Trophoblast cell (in vitro differentiated cells and primary cell): Measurements from ENCODE around the gene DCAF16.

Experiments used
- DNase-seq, 2 donors: peaks; one replicate each; pipeline ENCODE4 v3.0.0-alpha.2; 2016
- H2AFZ ChIP-seq: 2 replicates; pipeline ENCODE4 v1.6.1; 2013; ENCODE audit warnings: low read length, moderate library complexity, mild to moderate bottlenecking; ENCODE audit not compliant: insufficient read depth, poor library complexity
- H2AK5ac ChIP-seq: 2 replicates; pipeline ENCODE4 v1.6.1; 2013; ENCODE audit warnings: mild to moderate bottlenecking, low read length
- H2BK120ac ChIP-seq: 2 replicates; pipeline ENCODE4 v1.6.1; 2013; ENCODE audit warnings: low read length, mild to moderate bottlenecking, moderate library complexity; ENCODE audit not compliant: insufficient read depth, poor library complexity
- H2BK12ac ChIP-seq: 2 replicates; pipeline ENCODE4 v1.6.1; 2013; ENCODE audit warnings: mild to moderate bottlenecking, low read length, moderate library complexity
- H2BK5ac ChIP-seq: 2 replicates; pipeline ENCODE4 v1.6.1; 2013; ENCODE audit warnings: low read length, low read depth, moderate library complexity, mild to moderate bottlenecking; ENCODE audit not compliant: poor library complexity
- H3K14ac ChIP-seq: 2 replicates; pipeline ENCODE4 v1.6.1; 2013; ENCODE audit warnings: mild to moderate bottlenecking, low read length
- H3K18ac ChIP-seq: 2 replicates; pipeline ENCODE4 v1.6.1; 2013; ENCODE audit warnings: mild to moderate bottlenecking, low read length
- H3K23ac ChIP-seq: 2 replicates; pipeline ENCODE4 v1.6.1; 2013; ENCODE audit warnings: low read length
- H3K27ac ChIP-seq: 2 replicates; pipeline ENCODE4 v1.5.1; 2013; ENCODE audit warnings: low read depth, mild to moderate bottlenecking, inconsistent platforms, low read length, moderate library complexity
- H3K27me3 ChIP-seq: 2 replicates; pipeline ENCODE4 v1.6.1; 2013; ENCODE audit warnings: inconsistent platforms, mild to moderate bottlenecking, low read length, moderate library complexity; ENCODE audit not compliant: insufficient read depth
- H3K36me3 ChIP-seq, 2 experiments: 1 replicate in 1 of 2; 2 replicates in 1 of 2; pipeline ENCODE4 v1.6.1; 2013; ENCODE audit warnings: low read length in 2 of 2, mild to moderate bottlenecking in 2 of 2, moderate library complexity in 1 of 2; ENCODE audit not compliant: insufficient read depth in 2 of 2, control insufficient read depth in 1 of 2
- H3K4ac ChIP-seq: 2 replicates; pipeline ENCODE4 v1.6.1; 2013; ENCODE audit warnings: low read depth, mild to moderate bottlenecking, low read length, moderate library complexity
- H3K4me1 ChIP-seq, 2 experiments: 1 replicate in 1 of 2; 2 replicates in 1 of 2; pipeline ENCODE4 v1.6.1; 2013; ENCODE audit warnings: low read length in 2 of 2, mild to moderate bottlenecking in 2 of 2, moderate library complexity in 1 of 2; ENCODE audit not compliant: insufficient read depth in 2 of 2, control insufficient read depth in 1 of 2
- H3K4me2 ChIP-seq: 2 replicates; pipeline ENCODE4 v1.6.1; 2013; ENCODE audit warnings: inconsistent platforms, mild to moderate bottlenecking, low read length, moderate library complexity
- H3K4me3 ChIP-seq: 2 replicates; pipeline ENCODE4 v1.5.1; 2013; ENCODE audit warnings: mild to moderate bottlenecking, low read depth, low read length, inconsistent platforms
- H3K79me1 ChIP-seq: one replicate; pipeline ENCODE4 v1.6.1; 2013; ENCODE audit warnings: low read length
- H3K79me2 ChIP-seq: 2 replicates; pipeline ENCODE4 v1.6.1; 2013; ENCODE audit warnings: low read length, mild to moderate bottlenecking; ENCODE audit not compliant: control insufficient read depth, insufficient read depth, poor library complexity
- H3K9ac ChIP-seq: 2 replicates; pipeline ENCODE4 v1.6.1; 2013; ENCODE audit warnings: mild to moderate bottlenecking, low read length
- H3K9me3 ChIP-seq: 2 replicates; pipeline ENCODE4 v1.6.1; 2013; ENCODE audit warnings: low read depth, mild to moderate bottlenecking, control low read depth, inconsistent platforms, low read length; ENCODE audit not compliant: insufficient read depth
- H4K12ac ChIP-seq: 2 replicates; pipeline ENCODE4 v1.6.1; 2013; ENCODE audit warnings: low read depth, mild to moderate bottlenecking, low read length, moderate library complexity
- H4K8ac ChIP-seq: 2 replicates; pipeline ENCODE4 v1.6.1; 2013; ENCODE audit warnings: low read depth, mild to moderate bottlenecking, low read length, moderate library complexity
- H4K91ac ChIP-seq: one replicate; pipeline ENCODE4 v1.6.1; 2013; ENCODE audit warnings: low read depth, mild to moderate bottlenecking, low read length, moderate library complexity
- WGBS: extraction: QIAGEN DNeasy Blood & Tissue Kit; methylation state at CpG from one replicate; pipeline ENCODE4 v1.1.7; 2013; ENCODE audit warnings: missing lambda C conversion rate; ENCODE audit not compliant: insufficient read length, insufficient coverage; ENCODE audit errors: extremely low coverage; 5-methylcytosine and 5-hydroxymethylcytosine counted together

DCAF16 gene

GRCh38 chr4:17763416-17763815 is 47.1 kb downstream of the DCAF16 start:
- no CpG with 5 or more reads among the region's 3 CpGs for WGBS

GRCh38 chr4:17762726-17763125 is 47.8 kb downstream of the DCAF16 start:
- no peak overlapping the region for H2BK5ac ChIP-seq
- no peak overlapping the region for H4K12ac ChIP-seq
- no CpG with 5 or more reads among the region's 1 CpG for WGBS

More at GRCh38 chr4:17763416-17763815, 47.1 kb downstream of the DCAF16 start:
- Histone ChIP-seq H2AFZ (no peak overlapping the region), H4K12ac (no peak overlapping the region), H3K9me3 (peaks cover 6% of the 10 kb centered on the region), H4K8ac (no peak overlapping the region), H3K79me2 (no peaks in the 10 kb centered on the region), H3K79me1 (no peaks in the 10 kb centered on the region), H3K9ac (no peak overlapping the region), H3K4me3 (no peak overlapping the region), H2BK120ac (no peak overlapping the region), H3K4me1 (no peaks in the 10 kb centered on the region), H3K23ac (no peak overlapping the region), H2AK5ac (no peak overlapping the region), H3K4ac (no peak overlapping the region), H3K27ac (no peak overlapping the region), H2BK12ac (no peak overlapping the region), H2BK5ac (no peak overlapping the region), H3K27me3 (no peaks in the 10 kb centered on the region), H3K14ac (no peak overlapping the region), H3K36me3 (no peaks in the 10 kb centered on the region), H4K91ac (no peak overlapping the region), H3K4me2 (no peak overlapping the region), H3K18ac (no peak overlapping the region)
- DNase-seq: no peak

GRCh38 chr4:17761062-17761461 is 49.5 kb downstream of the DCAF16 start:
- WGBS: no CpG with 5 or more reads among the region's 1 CpG
- no peak overlapping the region for H3K23ac ChIP-seq

More at GRCh38 chr4:17762726-17763125, 47.8 kb downstream of the DCAF16 start:
- Histone ChIP-seq H3K27me3 (no peaks in the 10 kb centered on the region), H3K23ac (no peak overlapping the region), H4K91ac (no peak overlapping the region), H3K18ac (no peak overlapping the region), H3K4ac (no peak overlapping the region), H3K27ac (no peak overlapping the region), H2BK120ac (no peak overlapping the region), H2AFZ (no peak overlapping the region), H3K4me1 (no peaks in the 10 kb centered on the region), H4K8ac (no peak overlapping the region), H3K79me1 (no peaks in the 10 kb centered on the region), H3K36me3 (no peaks in the 10 kb centered on the region), H3K9ac (no peak overlapping the region), H2BK12ac (no peak overlapping the region), H3K4me3 (no peak overlapping the region), H3K79me2 (no peaks in the 10 kb centered on the region), H2AK5ac (no peak overlapping the region), H3K4me2 (no peak overlapping the region), H3K9me3 (peaks cover 6% of the 10 kb centered on the region), H3K14ac (no peak overlapping the region)
- DNase-seq: peak in 1 of 2 donors; percentile 8

GRCh38 chr4:17760626-17761025 is 49.9 kb downstream of the DCAF16 start:
- WGBS: no CpG with 5 or more reads among the region's 6 CpGs
- Histone ChIP-seq H3K9me3 (no peaks in the 10 kb centered on the region), H2BK120ac (no peak overlapping the region), H3K36me3 (no peaks in the 10 kb centered on the region), H3K4me1 (no peaks in the 10 kb centered on the region), H3K27me3 (no peaks in the 10 kb centered on the region), H2BK12ac (no peak overlapping the region), H3K4me3 (no peak overlapping the region), H2AK5ac (no peak overlapping the region), H4K12ac (no peak overlapping the region), H3K18ac (no peak overlapping the region), H3K27ac (no peak overlapping the region), H3K79me2 (no peaks in the 10 kb centered on the region), H3K14ac (no peak overlapping the region), H3K4ac (no peak overlapping the region), H2BK5ac (no peak overlapping the region), H4K91ac (no peak overlapping the region), H3K23ac (no peak overlapping the region), H3K4me2 (no peak overlapping the region), H4K8ac (no peak overlapping the region), H2AFZ (no peak overlapping the region), H3K9ac (no peak overlapping the region), H3K79me1 (no peaks in the 10 kb centered on the region)
- no peak for DNase-seq

More at GRCh38 chr4:17761062-17761461, 49.5 kb downstream of the DCAF16 start:
- H2BK5ac ChIP-seq: no peak overlapping the region
- no peak for DNase-seq
- no peaks in the 10 kb centered on the region for H3K27me3 ChIP-seq
- H4K12ac ChIP-seq: no peak overlapping the region
- no peak overlapping the region for H2AK5ac ChIP-seq
- no peak overlapping the region for H3K14ac ChIP-seq
- H3K9ac ChIP-seq: no peak overlapping the region
- H2BK120ac ChIP-seq: no peak overlapping the region
- H4K91ac ChIP-seq: no peak overlapping the region
- no peak overlapping the region for H3K18ac ChIP-seq
- no peak overlapping the region for H2BK12ac ChIP-seq
- H4K8ac ChIP-seq: no peak overlapping the region
- no peak overlapping the region for H3K27ac ChIP-seq
- H3K79me1 ChIP-seq: no peaks in the 10 kb centered on the region
- H3K36me3 ChIP-seq: no peaks in the 10 kb centered on the region
- no peak overlapping the region for H3K4me3 ChIP-seq
- no peaks in the 10 kb centered on the region for H3K9me3 ChIP-seq
- H3K4me1 ChIP-seq: no peaks in the 10 kb centered on the region
- no peak overlapping the region for H3K4me2 ChIP-seq
- no peak overlapping the region for H3K4ac ChIP-seq
- no peak overlapping the region for H2AFZ ChIP-seq
- H3K79me2 ChIP-seq: no peaks in the 10 kb centered on the region
